ENCODE measurements around the gene NINL.

DNA sequence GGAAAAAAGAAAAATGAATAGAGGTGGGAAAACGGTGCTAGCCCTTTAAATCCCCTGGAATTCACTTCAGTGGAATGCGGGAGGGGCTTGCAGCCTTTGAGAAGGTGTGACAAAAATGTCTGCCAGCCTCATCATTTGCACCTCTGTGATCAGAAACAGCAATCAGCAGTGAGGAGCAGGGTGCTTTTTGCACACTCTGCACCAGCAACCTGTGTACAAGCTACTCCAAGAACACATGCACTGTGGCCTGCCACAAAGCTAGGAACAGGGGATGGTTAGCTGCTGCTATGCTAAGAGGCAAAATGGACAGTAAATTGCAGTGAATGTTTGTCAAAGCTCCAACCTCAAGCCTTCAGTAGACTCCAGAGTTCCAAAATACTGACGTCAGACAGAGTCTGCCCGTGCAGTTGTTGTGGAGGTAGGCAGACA lies 148.2 kb downstream of the NINL start:
- TF ChIP-seq YY1 (IDR thresholded peaks at IDR 0.05; ENCODE audit: low read depth) (peak; percentile 63), RAD21 (IDR thresholded peaks at IDR 0.05; ENCODE audit: low read depth) (no peak), FOXM1 (IDR thresholded peaks at IDR 0.05; ENCODE audit: borderline replicate concordance, low read depth) (no peak), CEBPB (IDR thresholded peaks at IDR 0.05) (no peak), EGR1 (IDR thresholded peaks at IDR 0.05) (no peak), NFIC (IDR thresholded peaks at IDR 0.05) (no peak), EP300 (IDR thresholded peaks at IDR 0.05; ENCODE audit: borderline replicate concordance) (no peak), USF1 (IDR thresholded peaks at IDR 0.05) (no peak), TCF12 (IDR thresholded peaks at IDR 0.05; ENCODE audit: low read depth) (no peak), REST (IDR thresholded peaks at IDR 0.05; ENCODE audit: low read depth) (no peak)
- TF ChIP-seq, protein P1, sequence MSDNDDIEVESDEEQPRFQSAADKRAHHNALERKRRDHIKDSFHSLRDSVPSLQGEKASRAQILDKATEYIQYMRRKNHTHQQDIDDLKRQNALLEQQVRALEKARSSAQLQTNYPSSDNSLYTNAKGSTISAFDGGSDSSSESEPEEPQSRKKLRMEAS (IDR thresholded peaks at IDR 0.05), result no peak; the same call in 1 of the 2 replicates

Measured in Ishikawa (cell line).